K562 (cell line): ENCODE measurements around the gene FAM222A. TPM values are rescaled to one million over a fixed set of nuclear protein-coding genes. Genes with fewer than 3 reads are reported as not detected.
A peak's percentile ranks its signal among the peaks of the same experiment; 100 is the strongest.

Source experiments
- ATAC-seq: fragments of 200-7000 bp; cut with Tn5 transposase; 3 replicates; pipeline ENCODE4 v1.9.1; 2020; ENCODE audit warnings: moderate library complexity
- BruUV-seq: library from RNA; stranded (reverse); fragments of 400-500 nt; replicated peaks from 2 replicates; lab custom pipeline; 2021; lab: Mats Ljungman, UMichigan
- CTCF ChIA-PET: fragments of 300-600 bp; formaldehyde crosslinking; extraction: SDS; loops from one replicate; lab custom pipeline; 2021; ENCODE audit warnings: low intra/inter-chr PET ratio; lab: Yijun Ruan, JAX
- POLR2A ChIA-PET: fragments of 300-600, 350-650 bp; sonication (Branson Sonifier 250); formaldehyde crosslinking; extraction: SDS; loops from one replicate; lab custom pipeline; 2021; ENCODE audit warnings: antibody characterized with exemption, inconsistent platforms; lab: Yijun Ruan, JAX
- DNase-seq, 4 experiments: peaks; one replicate each; pipeline versions ENCODE4 v3.0.0 to v3.0.0-alpha.2; 2011 to 2018; ENCODE audit warnings: low spot score in 3 of 4, mixed read lengths in 3 of 4; ENCODE audit errors: extremely low read depth in 1 of 4
- FAIRE-seq: peaks from 2 replicates; lab custom pipeline; 2011; peaks lifted over from hg19 to GRCh38; lab: Jason Lieb, UNC
- H2AFZ ChIP-seq: 2 replicates; pipeline ENCODE4 v1.6.0; 2011; ENCODE audit warnings: low read depth, low read length, control low read depth, inconsistent platforms
- H3K27ac ChIP-seq: fragments of 200-600 bp; 3 replicates; pipeline ENCODE4 v1.8.0; 2011; ENCODE audit warnings: low read depth, mild to moderate bottlenecking, control low read depth, inconsistent platforms, low read length, moderate library complexity, mixed read lengths; ENCODE audit errors: extremely low read depth
- H3K27me3 ChIP-seq, 2 experiments: fragments of 300-600 bp in 1 of 2; 2 replicates in 1 of 2; 3 replicates in 1 of 2; pipeline versions ENCODE4 v1.6.0 to v1.8.0; 2011; ENCODE audit warnings: inconsistent platforms in 2 of 2, low read length in 2 of 2, mild to moderate bottlenecking in 1 of 2, mixed read lengths in 1 of 2, moderate library complexity in 1 of 2; ENCODE audit not compliant: control insufficient read depth in 2 of 2, insufficient read depth in 2 of 2
- H3K36me3 ChIP-seq: fragments of 300-600 bp; 3 replicates; pipeline ENCODE4 v1.8.0; 2011; ENCODE audit warnings: mild to moderate bottlenecking, low read length, inconsistent platforms; ENCODE audit not compliant: control insufficient read depth, insufficient read depth
- H3K4me1 ChIP-seq, 2 experiments: fragments of 200-600 bp in 1 of 2; replicated peaks in 1 of 2; 2 replicates in 1 of 2; 3 replicates in 1 of 2; pipeline versions ENCODE4 v1.5.1 to v1.8.0; 2011; ENCODE audit warnings: inconsistent platforms in 2 of 2, low read length in 2 of 2, mild to moderate bottlenecking in 1 of 2, mixed read lengths in 1 of 2, moderate library complexity in 1 of 2; ENCODE audit not compliant: control insufficient read depth in 2 of 2, insufficient read depth in 2 of 2
- H3K4me2 ChIP-seq: 2 replicates; pipeline ENCODE4 v1.6.1; 2011; ENCODE audit warnings: low read length, control low read depth, inconsistent platforms, mixed read lengths; ENCODE audit not compliant: insufficient read depth
- H3K4me3 ChIP-seq: fragments of 200-600 bp; sonication (generic), shearing (Covaris generic); 2 replicates; pipeline ENCODE4 v1.5.1; 2016; ENCODE audit warnings: control low read depth, inconsistent platforms
- H3K79me2 ChIP-seq: fragments of 200-600 bp; 3 replicates; pipeline ENCODE4 v1.8.0; 2011; ENCODE audit warnings: low read length, inconsistent platforms; ENCODE audit not compliant: control insufficient read depth, insufficient read depth
- H3K9ac ChIP-seq, 2 experiments: 2 replicates each; pipeline versions ENCODE4 v1.6.0 to v1.6.1; 2011; ENCODE audit warnings: low read depth in 2 of 2, low read length in 2 of 2, control low read depth in 1 of 2, inconsistent platforms in 1 of 2, mild to moderate bottlenecking in 1 of 2, mixed read lengths in 1 of 2; ENCODE audit not compliant: insufficient read depth in 1 of 2
- H3K9me1 ChIP-seq: one replicate; pipeline ENCODE4 v1.6.0; 2011; ENCODE audit warnings: inconsistent platforms, mild to moderate bottlenecking, low read length, moderate library complexity; ENCODE audit not compliant: control insufficient read depth, insufficient read depth
- H3K9me3 ChIP-seq: replicated peaks from 2 replicates; pipeline ENCODE4 v1.5.1; 2011; ENCODE audit warnings: low read depth, low read length, inconsistent platforms; ENCODE audit not compliant: control insufficient read depth, insufficient read depth
- H4K20me1 ChIP-seq: replicated peaks from 2 replicates; pipeline ENCODE4 v1.6.1; 2011; ENCODE audit warnings: low read length, inconsistent platforms, mixed read lengths; ENCODE audit not compliant: control insufficient read depth, insufficient read depth
- CTCFL ChIP-seq: IDR thresholded peaks from 2 replicates; pipeline ENCODE4 v1.6.1; 2011; ENCODE audit warnings: borderline replicate concordance, low read depth, mild to moderate bottlenecking, moderate library complexity, low read length; ENCODE audit not compliant: insufficient read depth, poor library complexity, severe bottlenecking
- NR4A1 ChIP-seq, 2 experiments: fragments of 250-450 bp in 1 of 2; fragments of 450-650 bp in 1 of 2; sonication (Bioruptor Pico) in 1 of 2; IDR thresholded peaks; 2 replicates each; pipeline versions ENCODE4 v1.4.0 to v1.6.1; 2016 to 2020; ENCODE audit warnings: mild to moderate bottlenecking in 2 of 2, missing compliant biosample characterization in 1 of 2, missing genetic modification characterization in 1 of 2, moderate library complexity in 1 of 2
- WGBS: fragments of 100-300 bp; shearing (Covaris generic); methylation state at CpG from one replicate; pipeline ENCODE4 v1.1.6; 2016; ENCODE audit warnings: low coverage, mixed read lengths; ENCODE audit not compliant: insufficient coverage; ENCODE audit errors: missing lambda C conversion rate; 5-methylcytosine and 5-hydroxymethylcytosine counted together
- in situ Hi-C: fragments of 300-500 bp; cut with MboI; formaldehyde crosslinking; loops from 4 replicates; pipeline ENCODE4 v1.15.0; 2018; ENCODE audit warnings: inconsistent platforms, mixed read lengths
- intact Hi-C: fragments of 100-400 bp; cut with micrococcal nuclease; formaldehyde crosslinking; loops from 2 replicates; pipeline ENCODE4 v1.14.2; 2022
- polyA plus RNA-seq, 8 experiments: library from polyadenylated mRNA; depleted of rRNA in 4 of 8; stranded (reverse) in 5 of 8; unstranded in 3 of 8; fragments of >200 nt; fragmentation: Nextera tagmentation in 2 of 8; fragmentation: Illumina TruSeq in 1 of 8; extraction: Ambion mirVana in 2 of 8; extraction: Trizol in 1 of 8; gene quantifications; 2 replicates each; pipeline versions ENCODE4 v1.2.1 to v1.2.3, GENCODE V29; 2011 to 2014; ENCODE audit warnings: inconsistent platforms in 1 of 8, missing spikeins in 1 of 8
- total RNA-seq, 7 experiments: library from RNA; depleted of rRNA in 6 of 7; stranded (reverse); fragments of >200 nt in 6 of 7; fragmentation: Illumina TruSeq in 2 of 7; extraction: Trizol in 2 of 7; gene quantifications; 2 replicates each; pipeline versions ENCODE4 v1.2.1 to v1.2.3, GENCODE V29; 2011 to 2021; ENCODE audit warnings: low replicate concordance in 1 of 7

Gene FAM222A
- total and polyA plus RNA-seq, 9 of the 15 experiments (the other 6 are each of a cell fraction or from before 2014, with no cell fraction given): 0.03 to 0.36 (median 0.12) TPM; not detected in 1

DNA sequence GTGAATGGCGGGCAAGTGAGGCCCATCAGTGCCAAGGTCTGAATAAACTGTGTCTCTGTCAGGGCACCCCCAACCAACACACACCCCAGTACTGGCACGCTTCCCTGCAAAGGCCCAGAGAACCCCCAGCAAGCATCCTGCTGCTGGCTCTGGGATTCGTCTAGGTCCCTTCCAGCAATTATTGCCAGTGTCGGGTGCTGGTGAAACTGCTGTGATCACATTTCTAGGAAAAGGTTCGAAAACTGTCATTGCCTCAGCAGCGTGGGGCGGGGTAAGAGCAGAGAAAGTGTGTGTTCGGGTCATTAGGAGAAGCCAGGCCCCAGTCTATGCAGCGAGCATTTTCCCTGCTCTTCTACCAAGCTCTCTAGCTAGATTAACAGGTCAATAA, 2.5 kb downstream of the FAM222A start:
- DNase-seq (peak in 1 of 4 experiments; percentile 36), FAIRE-seq (peak; percentile 65), ATAC-seq (no peak)
- Histone ChIP-seq H3K9me1 (peaks cover 4% of the 10 kb centered on the region), H3K4me3 (no peak overlapping the region), H3K27me3 (peaks cover 15 to 37% of the 10 kb centered on the region in 2 experiments; a peak in 4 of 5 replicates), H3K9ac (no peak overlapping the region; a peak in 1 of 4 replicates), H3K4me1 (peaks cover 9 to 44% of the 10 kb centered on the region in 2 experiments; a peak in 4 of 5 replicates), H3K36me3 (no peaks in the 10 kb centered on the region), H2AFZ (no peak overlapping the region), H4K20me1 (peaks cover 36% of the 10 kb centered on the region), H3K27ac (no peak overlapping the region)
- in situ Hi-C loops: no loop called here
- ChIA-PET CTCF (no interaction called here), POLR2A (interaction anchor here (0.6 to 0.8 kb wide), 3 partner anchors 10 to 501 kb away, joined by 3 to 4 read pairs (median 3); no protein-coding TSS in a partner anchor)
- intact Hi-C loops: loop anchor here (10.0 kb wide), 1 partner anchor 121 kb away; no protein-coding TSS in a partner anchor
- TF ChIP-seq CTCFL (no peak), NR4A1 (CRISPR knock-in tag; IDR thresholded peaks at IDR 0.05) (no peak), NR4A1 (tag; IDR thresholded peaks at IDR 0.05) (no peak)
- TF ChIP-seq, all 486 proteins: peak for 0
- Histone ChIP-seq H3K79me2 (no peaks in the 10 kb centered on the region), H3K4me2 (no peak overlapping the region), H3K9me3 (no peaks in the 10 kb centered on the region)
- no TSS peak for BruUV-seq
- 18% methylated on average over 9 of the region's 9 CpGs for WGBS
